ENCODE measurements around the gene ZNF827.
A peak's percentile ranks its signal among the peaks of the same experiment; 100 is the strongest.

ZNF827 gene

GRCh38 chr4:145934434-145935047 is 4.1 kb downstream of the ZNF827 start:
- FAIRE-seq (no peak), DNase-seq (ENCODE audit: low spot score) (no peak)

DNA sequence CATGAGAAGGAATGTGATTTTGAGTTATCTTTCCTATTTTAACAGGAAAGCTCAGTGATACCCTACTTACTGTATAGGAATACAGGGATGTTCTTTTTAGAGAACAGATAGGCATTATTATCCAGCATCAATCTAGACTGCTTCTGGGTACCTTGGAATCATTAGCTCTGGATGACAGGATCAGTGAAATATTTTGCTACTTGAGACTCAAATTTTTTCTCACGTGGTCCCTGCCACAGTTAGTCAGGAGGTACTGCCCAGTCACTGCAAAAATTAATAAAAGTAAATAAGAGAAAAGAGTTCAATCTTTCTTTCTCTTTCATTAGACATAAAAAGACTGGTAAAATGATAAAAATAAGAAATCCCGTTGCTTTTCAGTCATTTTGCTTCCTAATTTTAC is 5.5 kb downstream of the ZNF827 start:
- FAIRE-seq (no peak), DNase-seq (ENCODE audit: low spot score) (no peak)

GRCh38 chr4:145931403-145931802 is 7.2 kb downstream of the ZNF827 start:
- DNase-seq (ENCODE audit: low spot score) (no peak), FAIRE-seq (no peak)

DNA sequence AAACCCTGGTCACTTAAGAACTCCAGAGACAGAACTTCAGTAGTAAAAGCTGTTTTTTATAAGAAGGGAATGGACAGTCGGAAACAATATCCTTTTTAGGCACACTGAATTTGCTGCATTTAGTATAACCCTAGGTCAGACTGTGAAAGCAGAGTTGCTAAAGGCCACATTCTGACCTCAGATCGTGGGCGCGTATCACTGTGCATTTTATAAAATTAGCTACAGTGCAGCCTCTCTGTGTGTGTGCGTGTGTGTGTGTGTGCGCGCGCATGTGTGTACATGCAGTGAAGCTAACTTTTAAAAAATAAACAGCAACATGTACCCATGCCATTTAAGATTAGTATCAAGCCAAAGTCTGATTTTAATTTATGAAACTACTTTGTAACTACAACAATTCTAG is 8.0 kb downstream of the ZNF827 start:
- DNase-seq (ENCODE audit: low spot score) = no peak
- no peak for FAIRE-seq

DNA sequence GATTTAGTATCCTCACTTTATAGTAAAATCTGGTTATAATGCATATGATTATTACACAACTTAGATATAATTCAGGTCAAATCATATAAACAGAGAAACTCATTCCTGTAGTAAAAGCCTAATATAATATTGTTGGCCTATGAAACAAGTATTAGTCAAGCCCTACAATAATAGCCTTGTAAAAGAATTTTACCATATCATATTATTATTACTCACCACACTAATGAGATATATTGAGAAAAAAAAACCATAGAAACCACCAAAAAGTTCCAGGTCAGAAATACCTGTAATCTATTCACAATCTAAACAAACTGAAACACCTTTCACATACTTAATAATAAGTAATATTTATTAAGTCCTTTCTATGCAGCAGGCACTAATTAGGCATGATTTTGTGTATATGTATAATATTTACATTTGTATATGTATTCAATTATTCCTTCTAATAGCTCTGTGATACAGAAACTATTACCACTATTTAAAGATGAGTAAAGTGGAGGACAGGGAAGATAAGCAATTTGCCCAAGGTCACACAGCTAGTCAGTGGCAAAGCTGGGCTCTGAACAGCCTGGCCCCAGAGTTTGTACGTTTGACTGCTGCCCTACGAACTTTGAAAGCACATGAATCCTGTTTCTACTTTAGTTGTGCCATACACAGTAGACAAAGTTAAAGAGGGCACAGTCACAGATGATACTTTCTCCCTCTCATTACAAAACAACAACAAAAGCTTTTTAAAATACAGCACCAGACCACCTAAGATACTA is 9.0 kb downstream of the ZNF827 start:
- no peak for FAIRE-seq

DNA sequence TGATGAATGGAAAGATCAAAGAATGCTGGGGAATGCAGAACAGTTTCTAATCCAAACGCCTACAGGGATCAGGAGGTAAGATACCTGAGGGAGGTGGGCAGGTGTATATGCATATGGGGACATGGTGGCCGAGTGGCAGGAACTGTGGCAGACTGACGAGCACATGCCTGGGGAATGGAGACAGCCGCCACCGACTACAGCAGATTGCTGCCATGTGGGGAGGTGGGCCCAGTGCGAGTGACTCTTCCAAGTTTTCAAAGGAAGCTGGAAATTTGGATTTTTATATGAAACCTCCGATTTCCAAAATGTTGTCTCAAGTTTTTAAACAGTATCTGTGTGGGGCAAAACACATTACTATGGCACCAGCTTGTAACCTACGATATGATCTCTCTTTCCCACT is 9.9 kb downstream of the ZNF827 start:
- no peak for FAIRE-seq
- no peak for DNase-seq (ENCODE audit: low spot score)

More for the DNA sequence above, 9.0 kb downstream of the ZNF827 start:
- no peak for DNase-seq (ENCODE audit: low spot score)

- FAIRE-seq (no peak), DNase-seq (ENCODE audit: low spot score) (no peak)
Measured at GRCh38 chr4:145927030-145927429, 11.6 kb downstream of the ZNF827 start.

GRCh38 chr4:145921231-145921630 is 17.4 kb downstream of the ZNF827 start:
- DNase-seq (ENCODE audit: low spot score) = no peak
- FAIRE-seq = no peak

DNA sequence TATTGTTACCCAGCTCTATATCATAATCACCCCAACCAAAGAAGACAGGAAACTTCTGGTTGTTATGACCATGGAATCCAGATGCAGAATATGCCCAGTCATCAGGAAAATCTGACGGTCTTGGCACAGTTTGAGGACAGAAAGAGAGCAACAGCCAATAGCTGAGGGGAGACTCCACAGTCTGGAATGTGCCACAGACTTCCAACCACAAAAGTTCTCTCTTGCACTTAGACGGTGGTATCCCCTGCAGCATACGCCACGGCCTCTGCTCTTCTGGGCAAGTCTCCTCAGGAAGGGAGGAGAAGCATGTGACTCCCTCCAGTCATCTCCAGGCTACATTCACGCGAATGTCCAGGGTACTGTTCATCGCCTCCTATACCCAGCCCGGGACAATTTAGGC is 18.4 kb downstream of the ZNF827 start:
- peak; percentile 84 for DNase-seq (ENCODE audit: low spot score)
- peak; percentile 86 for FAIRE-seq

DNA sequence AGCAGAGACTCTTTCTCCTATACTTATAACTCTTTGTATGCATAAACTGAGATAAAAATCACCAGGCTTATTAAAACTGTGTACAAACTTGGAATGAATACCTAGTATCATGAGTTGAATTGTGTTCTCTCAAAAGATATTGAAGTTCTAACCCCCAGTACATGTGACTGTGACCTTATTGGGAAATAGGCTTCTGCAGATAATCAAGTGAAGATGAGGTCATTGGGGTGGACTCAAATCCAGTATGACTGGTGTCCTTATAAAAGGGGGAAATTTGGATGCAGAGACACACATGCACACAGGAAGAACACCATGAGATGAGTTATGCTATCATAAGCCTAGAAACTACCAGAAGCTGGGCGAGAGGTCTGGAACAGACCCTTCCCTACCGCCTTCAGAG is 26.2 kb downstream of the ZNF827 start:
- FAIRE-seq = no peak
- no peak for DNase-seq (ENCODE audit: low spot score)

DNA sequence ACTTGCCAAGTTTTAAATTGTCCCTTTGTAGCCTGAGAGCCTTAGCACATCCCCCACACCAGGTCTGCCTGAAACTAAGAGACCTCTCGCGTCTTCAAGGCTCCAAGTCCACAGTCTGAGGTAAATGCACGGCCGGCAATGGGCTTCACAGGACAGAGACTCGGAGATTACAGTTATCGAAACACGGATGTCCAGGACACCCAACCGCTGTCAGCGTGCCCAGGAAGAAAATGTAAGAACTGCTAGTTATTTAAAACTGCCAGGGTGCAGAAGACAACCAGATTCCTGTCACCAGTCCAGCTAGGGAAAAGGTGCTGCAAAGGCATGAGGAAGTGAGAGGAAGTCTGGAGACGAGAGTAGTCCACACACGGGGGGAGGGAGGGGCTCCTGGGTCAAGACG is 28.9 kb downstream of the ZNF827 start:
- FAIRE-seq = no peak
- no peak for DNase-seq (ENCODE audit: low spot score)

DNA sequence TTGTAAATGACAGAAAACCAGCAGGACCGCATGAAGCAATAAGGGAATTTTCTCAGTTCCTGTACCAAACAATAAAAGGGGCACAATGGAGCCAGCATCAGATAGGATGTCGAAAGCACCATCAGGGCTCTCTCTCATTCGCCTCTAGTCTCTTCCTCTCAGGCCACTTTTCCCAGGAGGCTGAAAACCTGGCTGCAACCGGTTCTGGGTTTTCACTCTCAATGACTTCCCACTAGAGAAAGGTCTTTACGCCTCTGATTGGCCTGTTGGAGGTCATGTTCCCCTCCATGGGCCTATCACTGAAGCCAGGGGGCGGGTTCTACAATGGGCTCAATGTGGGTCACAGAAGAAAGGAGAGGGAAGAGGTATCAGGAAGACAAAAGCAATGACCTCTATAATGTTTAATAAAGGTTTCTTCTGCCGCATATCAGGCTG is 29.3 kb downstream of the ZNF827 start:
- FAIRE-seq (peak; percentile 57), DNase-seq (ENCODE audit: low spot score) (peak; percentile 42)

DNA sequence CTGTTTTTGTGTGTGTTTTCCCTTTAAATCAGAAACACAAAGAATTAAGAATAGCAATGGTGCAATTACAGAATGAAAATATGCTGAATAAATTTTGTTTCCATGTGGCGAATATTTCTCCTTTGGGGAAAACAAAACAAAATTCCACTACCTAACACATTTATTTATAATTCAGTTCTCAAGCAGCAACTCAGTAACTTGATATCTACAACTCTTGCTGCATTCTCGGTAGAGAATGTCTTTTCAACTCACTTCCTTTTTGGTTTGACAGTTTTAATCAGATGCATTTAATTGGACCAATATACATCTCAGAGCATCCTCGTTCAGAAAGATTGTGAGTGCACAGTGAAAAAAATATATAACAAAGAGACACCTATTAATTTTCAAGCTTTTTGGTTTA is 30.8 kb downstream of the ZNF827 start:
- FAIRE-seq (no peak), DNase-seq (ENCODE audit: low spot score) (no peak)

DNA sequence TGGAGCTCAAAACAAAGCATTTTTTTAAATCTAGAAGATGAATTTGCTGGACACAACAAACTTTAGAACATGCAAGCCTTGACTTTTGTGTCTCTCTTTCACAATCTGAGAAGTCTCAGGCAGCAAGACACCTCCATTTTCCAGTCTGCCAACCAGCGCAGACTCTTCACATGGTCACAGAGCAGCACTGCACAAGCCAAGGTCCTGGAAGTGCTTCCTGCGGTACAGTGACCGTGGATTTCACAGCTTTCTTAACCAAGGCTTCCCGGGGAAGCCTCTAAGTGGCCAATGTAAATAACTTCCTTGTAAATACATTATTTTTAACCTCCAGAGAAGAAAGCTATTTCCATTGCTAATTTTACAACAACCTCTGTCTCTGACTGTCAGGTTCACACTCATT is 31.2 kb downstream of the ZNF827 start:
- no peak for DNase-seq (ENCODE audit: low spot score)
- FAIRE-seq = no peak

DNA sequence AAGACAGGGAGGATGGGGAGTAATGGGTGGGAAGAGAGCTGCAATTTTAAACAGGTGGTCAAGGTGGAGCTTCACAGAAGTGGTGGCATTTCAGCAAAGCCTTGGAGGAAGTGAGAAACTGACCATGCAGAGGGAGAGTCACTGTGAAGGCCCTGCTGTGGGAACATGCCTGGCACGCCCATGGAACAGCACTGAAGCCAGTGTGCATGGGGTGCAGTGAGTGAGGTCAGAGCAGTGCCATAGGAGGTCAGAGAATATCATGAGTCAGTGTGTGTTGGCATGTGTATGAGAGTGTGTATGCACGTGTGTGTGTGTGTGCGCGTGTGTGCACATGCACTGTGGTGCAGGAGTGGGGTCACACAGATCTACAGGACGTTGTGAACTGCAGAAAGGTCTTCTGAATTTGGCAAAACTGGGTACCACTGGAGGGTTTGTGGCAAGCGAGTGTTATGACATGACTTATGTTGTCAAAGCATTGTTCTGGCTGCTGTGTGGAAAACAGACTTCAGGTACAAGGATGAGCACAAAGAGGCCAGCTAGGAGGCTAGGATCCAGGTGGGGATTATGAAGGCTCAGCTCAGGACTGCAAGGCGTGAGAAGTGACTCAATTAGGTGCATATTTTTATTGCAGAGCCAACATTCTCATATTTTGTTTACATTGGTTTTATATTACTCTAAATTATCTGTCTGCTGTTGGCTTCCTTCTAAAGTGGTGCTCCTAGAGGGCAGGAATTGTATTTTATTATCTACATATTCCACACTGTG is 34.0 kb downstream of the ZNF827 start:
- DNase-seq (ENCODE audit: low spot score) (no peak), FAIRE-seq (no peak)

GRCh38 chr4:145902522-145902921 is 36.1 kb downstream of the ZNF827 start:
- DNase-seq (ENCODE audit: low spot score) (no peak), FAIRE-seq (no peak)

DNA sequence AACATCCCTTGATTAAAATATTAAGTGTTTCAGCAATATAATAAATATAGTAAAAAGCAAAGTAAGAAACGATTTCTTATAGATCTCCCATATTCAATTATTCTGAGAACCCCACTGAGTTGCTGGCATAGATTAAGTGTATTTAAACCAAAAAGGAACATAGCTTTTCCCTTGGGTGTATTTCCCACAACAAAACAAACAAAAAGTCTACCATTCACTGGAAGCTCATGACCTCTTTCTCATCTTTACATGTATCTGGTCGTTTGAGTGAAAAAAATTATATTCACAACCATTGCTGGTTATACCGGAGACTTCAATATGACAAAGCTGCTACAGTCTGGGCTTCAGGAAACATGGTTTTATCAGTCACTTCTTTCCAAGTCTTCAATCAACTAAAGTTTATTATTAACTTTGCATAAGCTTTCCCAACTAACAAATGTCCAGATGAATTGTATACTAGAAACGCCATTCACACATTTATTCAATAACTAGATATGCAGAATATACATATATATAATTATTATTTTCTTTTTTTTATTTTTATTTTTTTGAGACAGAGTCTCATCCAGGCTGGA is 38.6 kb downstream of the ZNF827 start:
- no peak for DNase-seq (ENCODE audit: low spot score)
- FAIRE-seq = no peak

DNA sequence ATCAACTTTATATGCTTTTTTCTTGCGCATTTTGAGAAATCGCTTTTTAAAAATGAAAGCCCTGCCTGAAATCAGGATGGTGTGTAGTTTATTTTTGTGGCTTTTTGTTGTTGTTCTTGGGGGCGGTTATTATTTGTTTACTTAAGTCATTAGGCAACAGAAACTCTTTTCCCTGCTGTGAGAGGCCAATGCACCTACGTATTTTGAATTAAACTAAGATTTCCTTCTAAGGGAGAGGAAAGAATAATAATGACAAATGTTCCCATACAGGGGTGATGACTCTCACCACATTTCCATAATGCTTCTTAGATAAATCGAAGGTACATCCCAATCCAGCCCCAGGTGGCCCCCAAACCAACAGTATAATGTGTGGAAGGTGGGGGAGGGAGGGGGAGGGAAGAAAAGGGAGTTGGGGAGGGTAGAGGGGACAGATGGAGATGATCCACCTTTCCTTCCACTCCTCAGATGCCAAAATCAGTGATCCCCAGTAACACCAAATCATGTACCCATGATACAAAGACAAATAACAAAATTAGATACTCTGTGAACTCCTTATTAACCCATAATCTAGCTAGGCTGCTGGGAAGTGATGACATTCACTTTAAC is 39.6 kb downstream of the ZNF827 start:
- FAIRE-seq (no peak), DNase-seq (ENCODE audit: low spot score) (no peak)

DNA sequence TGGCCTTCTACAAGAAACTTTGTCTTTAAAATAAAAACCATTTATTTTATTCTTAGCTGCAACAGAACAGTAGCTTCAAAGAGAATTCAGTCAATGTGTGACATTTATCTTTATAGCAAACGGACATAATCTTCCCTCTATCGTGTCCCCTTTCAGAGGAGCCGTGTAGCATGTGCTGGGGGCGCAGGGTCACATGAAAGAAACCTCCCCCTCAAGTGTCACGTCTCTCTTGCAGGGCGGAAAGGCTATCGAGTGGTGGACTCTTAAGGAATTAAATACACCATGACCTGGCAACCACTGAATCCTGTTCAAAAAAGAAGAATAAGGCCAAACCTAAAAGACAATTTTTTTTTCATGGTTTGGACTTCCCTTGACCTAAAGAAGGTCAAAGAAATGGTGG is 40.2 kb downstream of the ZNF827 start:
- DNase-seq (ENCODE audit: low spot score) (no peak), FAIRE-seq (no peak)

DNA sequence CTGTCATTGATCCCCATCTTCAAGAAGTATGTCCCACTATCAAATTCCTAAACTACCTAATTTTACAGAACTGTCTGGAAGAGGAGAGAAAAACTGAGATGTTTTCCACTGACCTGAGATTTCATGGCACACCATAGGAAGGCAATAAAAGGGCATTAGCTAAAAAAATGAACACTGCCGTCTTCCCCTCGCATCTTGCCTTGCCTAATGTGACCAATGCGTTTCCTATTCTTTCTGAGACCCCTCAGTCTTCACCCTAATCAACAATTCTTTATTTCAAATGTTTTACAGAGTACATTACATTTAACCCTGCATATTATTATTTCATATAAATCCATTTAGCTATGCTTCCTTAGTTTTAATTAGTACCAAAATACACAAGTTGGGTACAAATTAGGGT is 43.6 kb downstream of the ZNF827 start:
- FAIRE-seq (no peak), DNase-seq (ENCODE audit: low spot score) (no peak)

DNA sequence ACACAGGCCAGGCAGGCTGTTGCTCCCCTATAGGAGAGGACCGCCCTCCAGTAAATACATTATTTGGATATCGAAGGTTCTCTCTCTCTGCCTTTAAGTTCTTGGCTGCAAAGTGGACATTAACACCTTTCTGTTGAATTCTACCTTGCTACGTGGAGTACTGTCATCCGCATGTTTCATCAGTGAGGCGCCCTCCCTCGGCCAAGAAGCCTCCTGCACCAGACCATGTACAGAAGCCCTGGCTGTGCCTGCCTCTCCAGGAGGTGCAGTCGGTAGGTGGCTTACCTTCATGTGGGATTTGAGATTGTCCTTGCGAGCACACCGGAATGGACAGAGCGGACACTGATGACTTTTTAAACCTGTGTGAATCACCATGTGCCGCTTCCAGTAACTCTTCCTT is 46.7 kb downstream of the ZNF827 start:
- no peak for DNase-seq (ENCODE audit: low spot score)
- FAIRE-seq = no peak

- DNase-seq (ENCODE audit: low spot score) (no peak), FAIRE-seq (no peak)
Measured at GRCh38 chr4:145890689-145891088, 47.9 kb downstream of the ZNF827 start.
